ENCODE measurements around the gene PSG4.
"Not testable (repeated sequence)": the region's sequence is repeated elsewhere in the genome, so short reads cannot be mapped to it uniquely, and the experiment has no call there.

Gene PSG4

DNA sequence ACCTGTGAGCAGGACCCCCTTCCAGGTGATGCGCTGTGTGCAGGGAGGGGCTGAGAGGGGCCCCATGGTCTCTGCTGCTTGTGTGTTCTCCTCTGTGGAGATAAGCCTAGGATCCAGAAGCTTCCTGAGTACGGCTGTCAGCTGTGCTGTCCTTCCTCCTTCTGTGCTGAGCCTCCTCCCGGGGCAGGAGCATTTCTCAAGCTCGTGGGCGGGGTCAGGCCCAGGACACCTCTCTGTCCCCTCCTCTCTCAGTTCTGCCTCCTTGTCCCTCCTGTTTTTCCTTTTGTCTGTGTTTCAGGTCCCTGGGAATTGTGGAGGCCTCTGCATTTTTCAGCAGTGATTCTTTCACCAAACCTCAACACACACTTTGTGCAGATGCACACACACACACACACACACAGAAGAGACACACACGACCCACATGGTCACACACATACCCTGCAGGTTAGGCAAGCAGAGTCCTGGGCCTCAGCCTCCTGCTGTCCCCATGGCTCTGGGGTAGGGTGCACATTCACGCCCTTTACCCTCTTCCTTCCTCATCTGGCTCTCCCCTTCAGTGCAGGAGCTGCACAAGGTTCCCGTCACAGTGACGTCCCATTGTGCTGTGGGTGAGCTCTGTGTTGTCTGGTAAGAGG lies at the start of gene PSG4:
TSS of gene PSG4 (minus strand) at position 168 of the 635 bp plus-strand sequence. CDS start at position 66, 102 bp downstream.
- not testable (repeated sequence) for DNase-seq (ENCODE audit: low read depth in 2 of 2)

DNA sequence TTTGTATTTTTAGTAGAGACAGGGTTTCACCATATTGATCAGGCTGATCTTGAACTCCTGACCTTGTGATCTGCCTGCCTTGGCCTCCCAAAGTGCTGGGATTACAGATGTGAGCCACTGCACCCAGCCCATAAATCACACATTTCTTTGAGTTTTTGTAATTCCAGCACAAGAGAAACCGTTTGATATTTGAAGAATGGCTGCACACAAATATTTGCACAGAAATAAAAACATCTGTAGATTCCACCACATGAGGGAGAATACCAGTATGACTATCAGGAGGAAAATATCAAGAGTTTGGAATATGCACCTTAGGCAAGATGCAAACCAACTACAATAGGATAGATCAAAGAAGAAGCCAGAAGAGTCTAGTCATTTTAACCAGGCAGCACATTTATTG lies 46.0 kb upstream of the PSG4 start:
- not testable (repeated sequence) for DNase-seq (ENCODE audit: low read depth in 2 of 2)

DNA sequence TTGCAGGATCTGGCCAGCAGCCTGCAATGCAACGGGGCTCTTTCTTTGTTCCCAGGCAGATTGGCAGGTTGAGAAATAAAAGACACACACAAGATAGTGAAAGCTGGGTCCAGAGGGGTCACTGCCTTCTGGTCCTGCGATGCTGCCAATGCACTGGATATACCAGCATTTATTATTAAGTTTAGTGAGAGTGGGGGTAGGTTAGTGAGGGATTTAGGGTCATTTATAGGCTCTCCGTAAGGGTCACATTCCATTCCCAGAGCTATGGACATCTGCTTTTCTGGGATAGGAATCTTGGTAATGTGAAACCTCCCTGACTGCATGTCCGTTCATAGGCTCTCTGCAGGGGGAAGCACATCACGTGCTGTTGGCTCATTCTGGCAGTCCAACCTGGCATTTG lies 44.9 kb upstream of the PSG4 start:
- not testable (repeated sequence) for DNase-seq (ENCODE audit: low read depth in 2 of 2)

DNA sequence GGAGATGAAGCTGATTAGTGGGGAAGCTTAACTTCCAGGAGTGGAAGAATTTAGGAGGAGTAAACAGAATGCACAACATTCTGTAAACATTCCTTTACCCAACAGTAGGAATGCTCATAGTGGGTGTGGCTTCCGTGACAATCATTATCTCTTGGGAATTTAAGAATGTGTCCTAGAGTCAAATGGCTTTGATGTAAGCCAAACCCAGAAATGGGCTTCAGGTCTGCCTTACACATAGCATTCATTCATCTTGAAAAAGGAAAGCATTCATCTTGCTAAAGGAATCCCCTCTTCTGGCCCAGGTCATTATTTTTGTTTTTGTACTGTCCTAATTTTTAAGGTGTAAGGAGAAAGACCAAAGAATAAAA lies 43.2 kb upstream of the PSG4 start:
- not testable (repeated sequence) for DNase-seq (ENCODE audit: low read depth in 2 of 2)

DNA sequence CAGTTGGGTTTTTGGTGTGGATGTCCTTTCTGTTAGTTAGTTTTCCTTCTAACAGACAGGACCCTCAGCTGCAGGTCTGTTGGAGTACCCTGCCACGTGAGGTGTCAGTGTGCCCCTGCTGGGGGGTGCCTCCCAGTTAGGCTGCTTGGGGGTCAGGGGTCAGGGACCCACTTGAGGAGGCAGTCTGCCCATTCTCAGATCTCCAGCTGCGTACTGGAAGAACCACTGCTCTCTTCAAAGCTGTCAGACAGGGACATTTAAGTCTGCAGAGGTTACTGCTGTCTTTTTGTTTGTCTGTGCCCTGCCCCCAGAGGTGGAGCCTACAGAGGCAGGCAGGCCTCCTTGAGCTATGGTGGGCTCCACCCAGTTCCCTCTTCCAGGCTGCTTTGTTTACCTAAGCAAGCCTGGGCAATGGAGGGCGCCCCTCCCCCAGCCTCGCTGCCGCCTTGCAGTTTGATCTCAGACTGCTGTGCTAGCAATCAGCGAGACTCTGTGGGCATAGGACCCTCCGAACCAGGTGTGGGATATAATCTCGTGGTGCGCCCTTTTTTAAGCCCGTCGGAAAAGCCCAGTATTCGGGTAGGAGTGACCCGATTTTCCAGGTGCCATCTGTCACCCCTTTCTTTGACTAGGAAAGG lies 41.9 kb upstream of the PSG4 start:
- not testable (repeated sequence) for DNase-seq (ENCODE audit: low read depth in 2 of 2)

DNA sequence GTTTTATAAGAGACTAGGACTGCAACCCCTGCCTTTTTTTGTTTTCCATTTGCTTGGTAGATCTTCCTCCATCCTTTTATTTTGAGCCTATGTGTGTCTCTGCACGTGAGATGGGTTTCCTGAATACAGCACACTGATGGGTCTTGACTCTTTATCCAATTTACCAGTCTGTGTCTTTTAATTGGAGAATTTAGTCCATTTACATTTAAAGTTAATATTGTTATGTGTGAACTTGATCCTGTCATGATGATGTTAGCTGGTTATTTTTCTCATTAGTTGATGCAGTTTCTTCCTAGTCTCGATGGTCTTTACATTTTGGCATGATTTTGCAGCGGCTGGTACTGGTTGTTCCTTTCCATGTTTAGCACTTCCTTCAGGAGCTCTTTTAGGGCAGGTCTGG lies 40.4 kb upstream of the PSG4 start:
- not testable (repeated sequence) for DNase-seq (ENCODE audit: low read depth in 2 of 2)

DNA sequence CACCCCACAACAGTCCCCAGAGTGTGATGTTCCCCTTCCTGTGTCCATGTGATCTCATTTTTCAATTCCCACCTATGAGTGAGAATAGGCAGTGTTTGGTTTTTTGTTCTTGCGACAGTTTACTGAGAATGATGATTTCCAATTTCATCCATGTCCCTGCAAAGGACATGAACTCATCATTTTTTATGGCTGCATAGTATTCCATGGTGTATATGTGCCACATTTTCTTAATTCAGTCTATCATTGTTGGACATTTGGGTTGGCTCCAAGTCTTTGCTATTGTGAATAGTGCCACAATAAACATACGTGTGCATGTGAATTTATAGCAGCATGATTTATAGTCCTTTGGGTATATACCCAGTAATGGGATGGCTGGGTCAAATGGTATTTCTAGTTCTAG lies 36.8 kb upstream of the PSG4 start:
- DNase-seq (ENCODE audit: low read depth in 2 of 2) = not testable (repeated sequence)

DNA sequence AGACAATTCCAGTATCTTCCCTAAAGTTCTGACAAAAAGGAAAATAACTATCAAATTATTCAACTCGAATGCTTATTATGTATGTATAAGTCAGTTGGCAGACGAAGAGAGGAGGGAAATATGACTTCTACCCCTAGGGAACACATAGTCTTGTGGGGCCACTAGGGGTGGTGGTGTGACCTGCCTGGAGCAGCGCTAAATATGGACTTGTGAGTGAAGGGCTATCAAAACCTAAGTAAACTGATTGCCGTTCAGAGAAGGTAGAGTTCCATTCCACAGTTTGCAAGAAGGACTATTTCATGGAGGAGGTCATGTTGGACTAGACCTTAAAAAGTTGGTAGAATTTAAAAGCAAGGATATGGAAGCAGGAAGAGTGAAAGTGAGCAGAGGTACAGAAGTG lies 32.8 kb upstream of the PSG4 start:
- not testable (repeated sequence) for DNase-seq (ENCODE audit: low read depth in 2 of 2)

DNA sequence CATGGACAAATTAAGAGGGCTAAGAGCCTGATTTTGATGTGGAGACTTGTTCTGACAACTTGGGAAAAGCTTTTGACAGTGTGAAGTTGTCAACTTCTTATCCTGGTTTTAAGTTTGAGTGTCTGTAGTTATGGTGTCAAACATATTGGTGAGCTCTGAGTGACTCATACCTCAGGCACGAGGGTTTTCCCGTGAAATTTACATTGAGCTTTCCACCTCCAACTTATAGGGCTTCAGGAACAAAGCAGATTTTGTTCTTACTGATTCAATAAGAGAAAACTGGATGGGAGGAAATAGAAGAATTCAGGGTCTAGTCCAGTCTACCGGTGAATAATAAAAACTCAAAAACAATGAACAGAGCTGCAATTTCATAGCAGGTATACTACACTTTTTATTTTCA lies 30.2 kb upstream of the PSG4 start:
- not testable (repeated sequence) for DNase-seq (ENCODE audit: low read depth in 2 of 2)

DNA sequence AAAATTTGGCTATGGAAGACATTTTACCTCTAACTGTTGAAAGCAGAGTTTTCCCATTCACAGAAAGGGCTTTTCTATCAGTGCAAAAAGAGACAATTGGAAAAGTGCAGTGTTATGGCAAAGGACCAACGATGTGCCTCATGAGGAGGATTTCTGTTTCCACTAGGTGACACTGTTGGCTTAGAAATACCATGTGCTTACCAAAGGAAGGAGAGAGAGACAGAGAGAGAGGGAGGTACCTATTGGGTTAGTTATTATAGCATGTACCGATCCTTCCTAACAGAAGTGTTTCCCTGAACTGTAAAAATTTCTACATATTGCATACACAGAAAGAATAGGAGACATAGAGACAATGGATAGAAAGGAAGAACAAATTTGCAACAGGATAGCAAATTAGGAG lies 23.9 kb upstream of the PSG4 start:
- DNase-seq (ENCODE audit: low read depth in 2 of 2) = no peak

DNA sequence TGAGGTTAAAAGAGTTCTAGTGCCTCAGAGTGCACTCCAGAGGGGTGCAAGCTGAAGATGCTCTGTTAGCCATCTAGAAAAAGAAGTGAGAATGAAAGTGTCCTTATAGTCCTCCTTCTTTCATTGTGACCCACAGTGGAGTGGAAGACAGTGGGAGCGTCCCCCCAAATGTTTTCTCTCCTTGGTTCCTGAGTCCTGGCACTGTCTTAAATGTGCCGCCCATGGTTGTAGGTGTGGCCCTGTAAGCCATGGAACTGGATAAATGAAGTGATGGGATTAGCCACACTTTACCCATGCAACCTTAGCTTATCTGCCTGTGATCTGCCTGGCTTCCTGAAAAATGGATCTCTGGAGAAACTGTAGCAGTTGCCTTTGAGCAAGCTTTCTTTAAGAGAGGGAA lies 23.3 kb upstream of the PSG4 start:
- not testable (repeated sequence) for DNase-seq (ENCODE audit: low read depth in 2 of 2)

DNA sequence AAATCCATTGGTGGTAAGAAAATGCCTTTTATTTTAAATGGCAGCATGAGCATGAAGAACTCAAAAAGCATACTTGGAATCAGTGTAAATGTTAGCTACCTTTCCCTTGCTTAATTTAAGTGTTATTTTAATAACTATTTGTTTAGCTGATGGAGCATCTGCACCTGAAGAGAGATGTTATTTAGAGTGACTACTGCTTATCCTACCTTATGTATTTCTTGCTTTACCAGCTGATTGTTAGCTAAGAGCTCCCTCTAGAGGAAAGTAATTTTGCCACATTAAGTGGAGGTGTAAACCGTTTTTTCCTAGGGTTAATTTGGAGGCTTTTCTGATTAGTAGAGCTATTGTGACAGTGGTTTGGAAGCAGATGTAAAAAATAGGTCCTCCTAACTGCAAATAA lies 21.5 kb upstream of the PSG4 start:
- DNase-seq (ENCODE audit: low read depth in 2 of 2) = not testable (repeated sequence)

DNA sequence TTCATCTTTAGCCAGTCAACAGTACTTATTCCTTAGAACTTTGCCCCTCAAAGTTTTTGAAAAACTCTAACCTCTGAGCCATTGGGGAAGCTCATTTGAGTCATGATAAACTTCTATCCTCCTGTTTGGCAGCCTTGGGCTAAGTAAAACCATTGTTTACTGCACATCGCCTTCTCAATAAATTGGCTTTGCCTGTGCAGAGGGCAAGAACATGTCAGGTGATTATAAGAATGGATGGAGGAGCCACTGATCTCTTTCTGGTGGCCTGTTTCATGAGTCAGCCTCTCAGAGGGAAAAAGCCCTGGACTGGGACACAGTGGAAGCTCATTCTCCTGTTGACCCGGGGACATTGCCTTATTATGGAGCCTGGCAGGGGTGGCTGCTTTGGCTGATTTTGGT lies 19.4 kb upstream of the PSG4 start:
- no peak for DNase-seq (ENCODE audit: low read depth in 2 of 2)

DNA sequence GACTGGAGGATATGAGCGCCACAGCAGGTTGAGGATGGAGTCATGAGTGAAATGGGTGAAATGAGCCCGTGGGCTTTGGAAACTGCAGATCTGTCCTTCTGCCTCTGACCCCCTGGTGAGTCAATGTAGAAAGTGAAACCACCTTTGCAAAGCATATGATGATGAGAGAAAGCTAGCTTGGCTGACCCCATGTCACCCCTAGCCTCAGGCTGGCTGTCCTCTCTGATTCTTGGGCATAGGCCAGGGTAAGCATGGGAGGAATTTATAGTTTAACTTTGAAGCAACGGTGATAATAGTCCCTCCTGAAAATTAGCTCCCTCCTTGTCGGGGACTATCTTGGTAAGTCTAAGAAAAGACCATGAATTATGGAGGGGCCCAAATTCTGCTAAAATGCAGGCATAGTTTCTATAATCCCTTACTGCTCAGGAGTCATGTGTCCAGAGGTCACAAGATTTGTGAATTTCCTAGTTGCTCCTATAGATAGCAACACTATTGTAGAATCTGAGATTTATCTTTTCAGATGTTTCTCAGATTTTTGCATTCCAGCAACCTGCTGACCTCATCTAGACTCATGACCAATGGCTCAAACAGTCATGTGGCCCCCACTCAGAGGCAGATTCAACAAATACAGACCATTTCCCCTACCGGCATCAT lies 18.9 kb upstream of the PSG4 start:
- DNase-seq (ENCODE audit: low read depth in 2 of 2) = not testable (repeated sequence)

DNA sequence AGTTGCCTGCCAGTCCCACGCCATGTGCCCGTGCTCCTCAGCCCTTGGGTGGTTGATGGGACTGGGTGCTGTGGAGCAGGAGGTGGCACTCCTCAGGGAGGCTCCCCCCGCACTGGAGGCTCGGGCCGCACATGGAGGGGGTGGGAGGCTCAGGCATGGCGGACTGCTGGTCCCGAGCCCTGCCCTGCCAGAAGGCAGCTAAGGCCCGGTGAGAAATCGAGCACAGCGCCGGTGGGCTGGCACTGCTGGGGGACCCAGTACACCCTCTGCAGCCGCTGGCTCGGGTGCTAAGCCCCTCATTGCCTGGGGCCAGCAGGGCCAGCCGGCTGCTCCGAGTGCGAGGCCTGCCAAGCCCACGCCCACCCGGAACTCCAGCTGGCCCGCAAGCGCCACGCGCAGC lies 16.5 kb upstream of the PSG4 start:
- DNase-seq (ENCODE audit: low read depth in 2 of 2) = not testable (repeated sequence)

DNA sequence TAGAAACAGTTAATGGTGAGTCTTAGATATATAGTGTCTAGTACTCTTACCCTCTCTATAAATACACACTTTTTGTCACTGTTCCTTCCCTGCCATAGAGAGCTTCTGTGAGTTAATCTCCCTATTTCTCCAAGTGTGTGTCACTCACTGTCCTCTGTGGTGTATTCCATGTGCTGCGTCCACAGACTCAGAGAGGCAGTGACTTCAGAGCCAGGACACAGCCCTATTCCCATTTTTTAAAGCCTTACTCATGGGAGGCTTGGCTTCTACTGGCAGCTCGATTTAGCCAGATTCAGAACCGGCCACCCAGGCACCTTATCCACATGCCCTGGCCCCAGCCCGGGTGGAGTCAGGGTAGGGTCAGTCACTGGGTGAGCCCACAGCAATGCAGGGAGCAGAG lies 13.7 kb upstream of the PSG4 start:
- not testable (repeated sequence) for DNase-seq (ENCODE audit: low read depth in 2 of 2)

DNA sequence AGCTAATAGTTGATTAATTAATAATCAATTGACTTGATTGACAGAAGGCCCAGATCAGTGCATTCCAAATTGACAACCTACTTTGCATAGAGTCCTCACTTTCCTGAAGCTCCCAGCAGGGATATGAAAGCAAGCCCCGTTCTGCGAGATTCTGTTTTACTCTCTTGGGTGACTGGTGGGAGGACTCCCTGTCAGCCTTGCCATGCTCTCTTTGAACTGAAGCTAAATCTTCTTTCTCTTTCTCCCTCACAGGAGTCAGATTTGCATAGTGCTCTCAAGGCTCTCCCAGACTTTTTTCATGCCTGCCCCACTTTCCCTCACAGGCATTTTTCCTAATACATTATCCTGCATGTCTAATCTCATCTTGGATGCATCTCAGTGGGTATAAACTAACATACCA lies 10.4 kb upstream of the PSG4 start:
- DNase-seq (ENCODE audit: low read depth in 2 of 2) = not testable (repeated sequence)

DNA sequence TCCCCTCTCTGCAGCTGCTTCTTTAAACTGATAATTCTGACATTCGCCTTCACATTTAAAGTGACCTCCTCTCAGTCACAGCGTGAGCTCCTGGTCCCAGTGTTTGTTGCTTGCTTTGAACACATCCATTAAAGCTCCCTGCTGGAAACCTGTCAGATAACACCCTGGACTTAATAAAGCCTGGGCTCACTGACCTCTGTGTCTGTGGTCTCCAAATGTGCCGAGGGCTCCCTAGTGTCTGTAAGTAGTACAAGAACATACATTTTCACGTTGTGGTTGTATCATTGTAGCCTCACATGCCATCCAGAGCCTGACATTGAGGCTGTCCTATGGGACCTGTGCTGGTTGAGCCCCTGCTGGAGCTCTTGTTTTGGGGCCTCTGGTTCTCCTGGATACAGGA lies 2.6 kb upstream of the PSG4 start:
- no peak for DNase-seq (ENCODE audit: low read depth in 2 of 2)

DNA sequence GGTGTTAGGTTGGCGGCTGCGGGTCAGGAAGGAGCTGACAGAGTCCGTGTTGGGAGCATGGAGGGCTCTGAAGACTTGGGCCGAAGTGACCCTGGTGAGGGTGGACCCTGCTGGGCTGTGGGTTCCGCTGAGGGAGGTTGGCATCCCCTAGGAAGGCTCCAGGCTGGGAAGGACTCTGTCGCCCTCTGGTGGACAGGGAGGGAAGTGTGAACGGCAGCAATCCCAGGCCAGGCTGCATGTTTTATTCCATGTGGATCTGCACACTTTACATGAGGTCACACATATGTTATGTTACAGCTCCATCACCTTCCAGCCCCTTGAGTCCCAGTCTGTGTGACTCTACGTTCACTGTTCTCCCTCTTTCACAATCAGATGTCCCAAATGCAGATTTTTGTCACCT lies 1.7 kb upstream of the PSG4 start:
- not testable (repeated sequence) for DNase-seq (ENCODE audit: low read depth in 2 of 2)

DNA sequence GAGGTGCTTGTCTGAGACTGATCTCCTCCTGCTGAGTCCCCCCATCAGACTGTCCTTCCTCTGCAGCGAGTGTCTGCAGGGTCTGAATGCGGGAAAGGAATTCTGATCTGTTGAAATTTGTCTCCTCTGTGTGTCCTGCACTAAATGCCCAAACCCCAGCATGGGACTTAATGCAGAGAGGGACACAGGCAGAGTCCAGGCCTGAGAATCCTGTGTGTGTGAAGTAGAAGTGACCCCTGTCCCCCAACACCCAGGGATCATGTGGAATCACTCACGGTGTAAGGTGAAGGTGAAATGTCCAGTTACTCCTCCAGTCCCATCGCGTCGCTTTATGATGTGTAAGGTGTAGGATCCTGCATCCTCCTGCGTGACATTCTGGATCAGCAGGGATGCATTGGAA lies 1.8 kb downstream of the PSG4 start:
- not testable (repeated sequence) for DNase-seq (ENCODE audit: low read depth in 2 of 2)

DNA sequence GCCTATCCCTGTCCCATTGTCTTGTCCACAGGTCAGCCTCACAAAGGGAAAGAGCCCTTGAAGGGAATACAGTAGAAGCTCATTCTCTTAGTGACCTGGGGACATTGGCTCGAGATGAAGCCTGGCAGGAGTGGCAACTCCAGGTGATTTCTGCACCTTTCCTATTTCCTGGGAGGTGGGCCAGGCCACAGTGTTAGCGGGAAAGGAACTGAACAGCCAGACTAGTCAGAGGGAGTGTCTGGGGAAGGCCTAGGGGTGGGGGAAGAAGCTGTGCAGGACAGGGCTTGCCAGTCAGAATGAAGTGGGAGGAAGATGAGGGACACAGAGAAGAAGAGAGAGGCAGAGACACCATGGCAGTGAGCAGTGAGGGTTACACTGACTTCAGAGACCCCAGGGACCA lies 3.5 kb downstream of the PSG4 start:
- not testable (repeated sequence) for DNase-seq (ENCODE audit: low read depth in 2 of 2)

DNA sequence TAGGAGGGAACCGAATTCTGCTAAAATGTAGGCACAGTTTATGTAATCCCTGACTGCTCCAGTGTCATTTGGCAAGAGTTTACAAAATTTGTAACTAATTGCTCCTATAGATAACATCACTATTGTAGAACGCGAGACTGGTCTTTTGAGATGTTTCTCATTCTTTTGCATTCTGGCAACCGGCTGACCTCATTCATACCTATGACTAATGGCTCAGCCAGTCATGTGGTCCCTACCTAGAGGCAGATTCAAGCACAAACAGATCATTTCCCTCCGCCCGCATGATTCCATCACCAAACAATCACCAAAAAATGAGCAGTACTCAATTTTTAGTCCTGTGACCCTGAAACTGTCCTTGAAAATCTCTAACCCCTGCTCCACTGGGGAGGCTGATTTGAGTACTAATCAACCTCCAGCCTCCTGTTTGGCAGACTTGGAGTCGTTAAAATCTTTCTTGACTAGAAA lies 4.1 kb downstream of the PSG4 start:
- peak; percentile 27 to 36 for DNase-seq (ENCODE audit: low read depth in 2 of 2)

Measured in fibroblast of skin of left quadriceps (primary cell).